ENCODE measurements around the gene SLC25A39.

SLC25A39 gene

DNA sequence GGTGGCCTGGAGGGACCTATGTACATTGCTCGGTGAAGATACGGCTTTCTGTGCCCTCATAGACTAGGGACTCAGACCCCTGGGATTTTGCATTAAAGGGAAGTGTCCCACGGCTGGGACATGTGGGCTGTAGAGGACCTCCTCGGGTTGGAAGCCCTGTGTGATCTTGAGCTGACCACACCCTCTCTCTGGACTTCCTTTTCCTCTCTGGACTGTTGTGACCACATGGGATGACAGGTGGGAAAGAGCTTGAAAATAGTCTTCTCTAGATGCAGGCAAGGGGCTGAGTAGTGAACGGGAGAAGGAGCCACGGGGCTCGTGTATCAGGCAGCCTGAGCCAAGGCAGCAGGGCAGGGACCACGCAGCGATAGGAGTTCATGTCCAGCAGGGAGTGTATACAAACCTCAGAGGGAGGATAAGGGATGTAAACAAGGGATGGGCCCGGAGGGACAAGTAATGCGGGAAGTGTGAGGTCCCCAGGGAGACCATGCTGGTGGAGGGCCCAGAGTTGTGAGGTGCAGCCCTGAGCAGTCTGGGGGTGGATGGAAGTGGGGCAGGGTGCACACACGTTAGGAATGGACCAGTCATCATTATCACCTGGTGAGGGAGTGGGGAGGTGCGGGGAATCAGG is 52.2 kb downstream of the SLC25A39 start:
- DNase-seq: no peak

Measured in activated CD4-positive, CD25-positive, alpha-beta regulatory T cell treated with anti-CD3 and anti-CD28 coated beads, Interleukin-2, amount 50 U/mL, for 72 hours (primary cell).